HL-60 (cell line): ENCODE results near the gene TGM2.

Experiments used
- DNase-seq, 2 experiments: peaks; one replicate each; pipeline ENCODE4 v3.0.0-alpha.2; 2010 to 2020; ENCODE audit warnings: low read depth in 1 of 2, low spot score in 1 of 2
- H3K27ac ChIP-seq: fragments of 250-450 bp; sonication (Bioruptor Pico); replicated peaks from 2 replicates; pipeline ENCODE4 v1.5.1; 2020; ENCODE audit warnings: mild to moderate bottlenecking, moderate library complexity
- H3K27me3 ChIP-seq: fragments of 250-450 bp; sonication (Bioruptor Pico); 2 replicates; pipeline ENCODE4 v1.5.1; 2021; ENCODE audit warnings: mild to moderate bottlenecking, moderate library complexity; ENCODE audit not compliant: insufficient read depth, poor library complexity, severe bottlenecking
- H3K4me3 ChIP-seq: replicated peaks from 2 replicates; pipeline ENCODE4 v1.5.1; 2011; ENCODE audit warnings: mild to moderate bottlenecking, control low read depth, low read length; ENCODE audit not compliant: insufficient read depth
- GABPA ChIP-seq: IDR thresholded peaks from 2 replicates; pipeline ENCODE4 v1.6.1; 2012; ENCODE audit warnings: low read depth
- POLR2AphosphoS5 ChIP-seq: IDR thresholded peaks from 2 replicates; pipeline ENCODE4 v1.6.1; 2012; ENCODE audit warnings: low read depth
- SPI1 ChIP-seq: IDR thresholded peaks from 2 replicates; pipeline ENCODE4 v1.6.1; 2012; ENCODE audit warnings: low read depth, mild to moderate bottlenecking, borderline replicate concordance
- TF ChIP-seq, protein P1 (sequence below): IDR thresholded peaks from one replicate; pipeline ENCODE4 v1.5.1; 2011; ENCODE audit warnings: low read length, control low read depth, inconsistent platforms; ENCODE audit not compliant: insufficient read depth
- TF ChIP-seq, protein P2 (sequence below): IDR thresholded peaks from 2 replicates; pipeline ENCODE4 v1.6.1; 2012; ENCODE audit warnings: low read depth; ENCODE audit not compliant: insufficient replicate concordance

TGM2 gene

DNA sequence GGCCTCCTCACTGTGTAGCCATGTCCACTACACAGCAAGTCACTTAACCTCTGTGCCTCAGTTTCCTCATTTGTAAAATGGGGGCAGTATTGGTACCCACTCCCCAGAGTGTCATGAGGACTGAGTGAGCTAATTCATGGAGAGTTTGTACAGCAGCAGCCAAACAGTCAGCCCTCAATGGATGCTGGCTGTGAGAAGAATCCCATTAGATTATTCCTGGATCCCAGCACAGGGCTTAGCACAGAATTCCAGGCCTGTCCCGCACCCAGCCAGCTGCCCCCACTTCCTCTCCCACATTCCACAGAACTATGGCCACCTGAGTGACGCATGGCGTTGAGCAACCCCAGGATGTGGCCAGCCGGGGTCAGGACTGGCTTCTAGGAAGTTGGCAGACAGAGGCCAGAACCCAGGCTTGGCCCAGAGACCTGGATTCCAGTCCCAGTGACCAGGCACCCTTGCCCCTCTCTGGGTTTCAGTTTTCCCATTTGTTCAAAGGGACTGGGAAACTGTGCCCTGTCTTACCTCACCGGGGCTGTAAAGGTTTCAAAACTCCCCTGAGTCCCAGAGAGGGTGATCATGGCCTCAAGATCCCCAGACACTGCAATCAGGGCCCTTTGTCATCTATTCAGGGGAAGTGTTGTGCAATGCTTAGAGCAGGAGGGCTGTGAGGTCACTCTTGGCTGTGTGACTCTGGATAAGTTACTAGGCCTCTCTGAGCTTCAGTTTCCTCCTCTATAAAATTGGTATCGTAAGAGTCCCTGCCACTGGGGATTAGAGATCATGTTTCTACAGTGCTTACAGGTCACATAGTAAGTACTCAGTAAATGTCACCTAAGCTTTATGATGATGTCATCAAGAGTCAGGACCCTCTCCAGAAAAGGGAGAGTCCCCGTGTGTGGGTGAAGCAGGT lies 3.0 kb upstream of the TGM2 start:
- Histone ChIP-seq H3K27ac (0 out of 2 replicates have a peak overlapping the region, but pooled peaks have one; percentile 10), H3K4me3 (no peak overlapping the region), H3K27me3 (no peaks in the 10 kb centered on the region)
- peak; percentile 67 to 78 for DNase-seq
- TF ChIP-seq SPI1, result no peak
- no peak for TF ChIP-seq GABPA
- no peak for TF ChIP-seq POLR2AphosphoS5
- TF ChIP-seq, protein P1, sequence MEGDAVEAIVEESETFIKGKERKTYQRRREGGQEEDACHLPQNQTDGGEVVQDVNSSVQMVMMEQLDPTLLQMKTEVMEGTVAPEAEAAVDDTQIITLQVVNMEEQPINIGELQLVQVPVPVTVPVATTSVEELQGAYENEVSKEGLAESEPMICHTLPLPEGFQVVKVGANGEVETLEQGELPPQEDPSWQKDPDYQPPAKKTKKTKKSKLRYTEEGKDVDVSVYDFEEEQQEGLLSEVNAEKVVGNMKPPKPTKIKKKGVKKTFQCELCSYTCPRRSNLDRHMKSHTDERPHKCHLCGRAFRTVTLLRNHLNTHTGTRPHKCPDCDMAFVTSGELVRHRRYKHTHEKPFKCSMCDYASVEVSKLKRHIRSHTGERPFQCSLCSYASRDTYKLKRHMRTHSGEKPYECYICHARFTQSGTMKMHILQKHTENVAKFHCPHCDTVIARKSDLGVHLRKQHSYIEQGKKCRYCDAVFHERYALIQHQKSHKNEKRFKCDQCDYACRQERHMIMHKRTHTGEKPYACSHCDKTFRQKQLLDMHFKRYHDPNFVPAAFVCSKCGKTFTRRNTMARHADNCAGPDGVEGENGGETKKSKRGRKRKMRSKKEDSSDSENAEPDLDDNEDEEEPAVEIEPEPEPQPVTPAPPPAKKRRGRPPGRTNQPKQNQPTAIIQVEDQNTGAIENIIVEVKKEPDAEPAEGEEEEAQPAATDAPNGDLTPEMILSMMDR, result no peak
- TF ChIP-seq, protein P2, sequence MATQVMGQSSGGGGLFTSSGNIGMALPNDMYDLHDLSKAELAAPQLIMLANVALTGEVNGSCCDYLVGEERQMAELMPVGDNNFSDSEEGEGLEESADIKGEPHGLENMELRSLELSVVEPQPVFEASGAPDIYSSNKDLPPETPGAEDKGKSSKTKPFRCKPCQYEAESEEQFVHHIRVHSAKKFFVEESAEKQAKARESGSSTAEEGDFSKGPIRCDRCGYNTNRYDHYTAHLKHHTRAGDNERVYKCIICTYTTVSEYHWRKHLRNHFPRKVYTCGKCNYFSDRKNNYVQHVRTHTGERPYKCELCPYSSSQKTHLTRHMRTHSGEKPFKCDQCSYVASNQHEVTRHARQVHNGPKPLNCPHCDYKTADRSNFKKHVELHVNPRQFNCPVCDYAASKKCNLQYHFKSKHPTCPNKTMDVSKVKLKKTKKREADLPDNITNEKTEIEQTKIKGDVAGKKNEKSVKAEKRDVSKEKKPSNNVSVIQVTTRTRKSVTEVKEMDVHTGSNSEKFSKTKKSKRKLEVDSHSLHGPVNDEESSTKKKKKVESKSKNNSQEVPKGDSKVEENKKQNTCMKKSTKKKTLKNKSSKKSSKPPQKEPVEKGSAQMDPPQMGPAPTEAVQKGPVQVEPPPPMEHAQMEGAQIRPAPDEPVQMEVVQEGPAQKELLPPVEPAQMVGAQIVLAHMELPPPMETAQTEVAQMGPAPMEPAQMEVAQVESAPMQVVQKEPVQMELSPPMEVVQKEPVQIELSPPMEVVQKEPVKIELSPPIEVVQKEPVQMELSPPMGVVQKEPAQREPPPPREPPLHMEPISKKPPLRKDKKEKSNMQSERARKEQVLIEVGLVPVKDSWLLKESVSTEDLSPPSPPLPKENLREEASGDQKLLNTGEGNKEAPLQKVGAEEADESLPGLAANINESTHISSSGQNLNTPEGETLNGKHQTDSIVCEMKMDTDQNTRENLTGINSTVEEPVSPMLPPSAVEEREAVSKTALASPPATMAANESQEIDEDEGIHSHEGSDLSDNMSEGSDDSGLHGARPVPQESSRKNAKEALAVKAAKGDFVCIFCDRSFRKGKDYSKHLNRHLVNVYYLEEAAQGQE, result no peak

DNA sequence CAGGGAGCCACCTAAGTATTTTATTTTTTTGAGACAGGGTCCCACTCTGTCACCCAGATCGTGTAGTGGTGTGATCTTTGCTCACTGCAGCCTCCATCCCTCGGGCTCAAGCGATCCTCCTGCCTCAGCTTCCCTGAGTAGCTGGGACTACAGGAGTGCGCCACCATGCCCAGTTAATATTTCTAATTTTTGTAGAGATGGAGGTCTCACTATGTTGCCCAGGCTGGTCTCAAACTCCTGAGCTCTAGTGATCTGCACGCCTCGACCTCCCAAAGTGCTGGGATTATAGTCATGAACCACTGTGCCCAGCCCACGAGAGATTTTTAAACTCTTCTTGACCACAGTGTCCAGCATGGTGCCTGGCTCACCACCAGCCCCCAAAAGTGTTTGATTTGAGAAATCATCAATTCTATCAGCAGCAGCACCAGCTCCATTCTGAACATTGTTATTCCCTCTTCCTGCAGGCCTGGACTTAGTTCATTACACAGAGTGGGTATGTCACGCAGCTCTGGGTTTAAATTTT lies 2.3 kb upstream of the TGM2 start:
- Histone ChIP-seq H3K4me3 (no peak overlapping the region), H3K27me3 (no peaks in the 10 kb centered on the region), H3K27ac (no peak overlapping the region)
- TF ChIP-seq, protein P1, result no peak
- TF ChIP-seq GABPA (no peak), POLR2AphosphoS5 (no peak)
- no peak for DNase-seq

DNA sequence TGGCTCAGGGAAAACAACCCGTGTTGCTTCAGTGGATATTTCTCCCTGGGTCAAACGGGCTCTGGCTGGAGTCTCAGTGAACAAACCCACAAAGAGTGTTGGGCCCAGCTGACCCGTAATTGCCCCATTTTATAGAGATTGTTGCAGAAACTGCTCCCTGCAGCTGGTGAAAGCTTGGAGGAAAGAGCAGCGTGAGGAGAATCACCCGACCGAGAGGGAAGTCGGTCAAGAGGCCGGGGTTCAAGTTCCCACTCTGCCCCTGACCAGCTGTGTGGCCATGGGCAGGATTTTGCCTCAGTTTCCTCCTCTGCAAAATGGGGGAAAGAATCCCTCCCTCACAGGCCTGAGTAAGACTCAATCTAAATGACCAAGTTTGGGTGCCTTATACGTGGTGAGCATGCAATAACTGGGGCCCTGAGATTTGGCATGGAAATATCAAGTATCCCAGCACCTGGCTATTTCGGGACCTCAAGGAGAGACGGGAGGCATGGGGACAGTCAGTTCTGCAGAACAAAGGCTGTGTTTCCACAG lies 1.7 kb upstream of the TGM2 start:
- TF ChIP-seq SPI1 (no peak), POLR2AphosphoS5 (no peak), GABPA (no peak)
- TF ChIP-seq, protein P2, result no peak
- TF ChIP-seq, protein P1, result no peak
- H3K27ac ChIP-seq, result no peak overlapping the region
- H3K4me3 ChIP-seq, result no peak overlapping the region
- no peaks in the 10 kb centered on the region for H3K27me3 ChIP-seq
- no peak for DNase-seq
